GM19023 (cell line): Measurements from ENCODE around the gene SMARCD2.
"Not testable (repeated sequence)": the region's sequence is repeated elsewhere in the genome, so short reads cannot be mapped to it uniquely, and the experiment has no call there.

Source experiments
- ATAC-seq: cut with Tn5 transposase; IDR thresholded peaks from one replicate; pipeline ENCODE4 v1.9.1; 2021; ENCODE audit warnings: mild to moderate bottlenecking, moderate library complexity; ENCODE audit not compliant: unreplicated experiment

SMARCD2 gene

GRCh38 chr17:63853260-63853659 lies 10.8 kb upstream of the SMARCD2 start:
- no peak for ATAC-seq

GRCh38 chr17:63850401-63850800 lies 7.9 kb upstream of the SMARCD2 start:
- ATAC-seq, result no peak

GRCh38 chr17:63848834-63849689 lies 6.6 kb upstream of the SMARCD2 start:
- ATAC-seq, result peak; percentile 89

- ATAC-seq, result no peak
These were observed 5.2 kb upstream of the SMARCD2 start for GRCh38 chr17:63847525-63848249.

- ATAC-seq, result no peak
These were observed 3.0 kb upstream of the SMARCD2 start for GRCh38 chr17:63845509-63845908.

- ATAC-seq, result no peak
These were observed 1.6 kb upstream of the SMARCD2 start for GRCh38 chr17:63843910-63844677.

GRCh38 chr17:63843387-63843888 lies 953 bp upstream of the SMARCD2 start:
- ATAC-seq, result not testable (repeated sequence)

GRCh38 chr17:63842173-63842539 lies 329 bp downstream of the SMARCD2 start:
- ATAC-seq, result peak; percentile 34

- ATAC-seq, result no peak
These were observed 924 bp downstream of the SMARCD2 start for GRCh38 chr17:63841350-63842172.

- ATAC-seq, result no peak
These were observed 1.7 kb downstream of the SMARCD2 start for GRCh38 chr17:63840591-63841349.

GRCh38 chr17:63838631-63839171 lies 3.8 kb downstream of the SMARCD2 start:
- no peak for ATAC-seq

GRCh38 chr17:63837962-63838600 lies 4.4 kb downstream of the SMARCD2 start:
- no peak for ATAC-seq

GRCh38 chr17:63837480-63837879 lies 5.0 kb downstream of the SMARCD2 start:
- no peak for ATAC-seq

- no peak for ATAC-seq
These were observed 5.7 kb downstream of the SMARCD2 start for GRCh38 chr17:63836811-63837210.

- ATAC-seq, result no peak
These were observed 7.2 kb downstream of the SMARCD2 start for GRCh38 chr17:63835167-63835720.

GRCh38 chr17:63834431-63835166 lies 7.9 kb downstream of the SMARCD2 start:
- no peak for ATAC-seq

- ATAC-seq, result no peak
These were observed 8.6 kb downstream of the SMARCD2 start for GRCh38 chr17:63833741-63834373.
